Vagina (tissue), 2 donors: ENCODE data around the gene SPATS1.

Source experiments
- CTCF ChIP-seq, 3 experiments: fragments of 450-650 bp in 2 of 3; fragments of 200-600 bp in 1 of 3; sonication (generic) in 1 of 3; IDR thresholded peaks; one replicate each; pipeline ENCODE4 v1.5.1; 2017 to 2019; ENCODE audit warnings: antibody characterized with exemption in 3 of 3, mild to moderate bottlenecking in 2 of 3, moderate library complexity in 2 of 3
- POLR2A ChIP-seq, 2 donors: fragments of 450-650 bp; IDR thresholded peaks; one replicate each; pipeline ENCODE4 v1.6.1; 2017; ENCODE audit warnings: antibody characterized with exemption in 2 of 2, mild to moderate bottlenecking in 2 of 2, moderate library complexity in 2 of 2

DNA sequence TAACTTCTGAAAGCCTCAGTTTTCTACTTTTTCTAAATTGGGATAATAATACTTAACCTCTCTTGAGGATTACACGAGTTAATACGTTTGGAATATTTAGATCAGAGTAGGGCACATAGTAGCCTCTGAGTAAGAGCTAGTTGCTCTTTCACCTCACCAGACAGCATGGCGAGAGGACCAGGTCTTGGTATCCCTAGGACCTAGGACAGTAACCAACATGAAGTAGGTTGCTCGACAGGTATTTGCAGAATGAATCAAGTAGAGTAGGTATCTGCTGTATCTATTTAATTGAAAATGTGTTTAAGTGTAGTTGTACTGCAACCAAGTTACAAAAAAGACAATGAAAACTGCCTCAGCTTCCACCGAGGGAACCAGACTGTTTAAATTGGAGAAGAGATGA, 46.4 kb downstream of the SPATS1 start:
- TF ChIP-seq POLR2A (IDR thresholded peaks at IDR 0.05) (no peak), CTCF (IDR thresholded peaks at IDR 0.05) (no peak)
